Activated naive CD4-positive, alpha-beta T cell treated with anti-CD3 and anti-CD28 coated beads, Interleukin-2, amount 10 ng/mL, durations not matched to agents 7 days and 5 days (primary cell): ENCODE results near the gene AMPD3.

Source experiments
- CTCF ChIA-PET: fragments of 350-600 bp; sonication (Branson Sonifier 250); formaldehyde crosslinking; loops from one replicate; lab custom pipeline; 2021; ENCODE audit warnings: antibody characterized with exemption; lab: Charles Lee
- DNase-seq: peaks from one replicate; pipeline ENCODE4 v3.0.0-alpha.2; 2020
- H3K27ac Mint-ChIP-seq: one replicate; pipeline ENCODE4 v1.8.0; 2021; ENCODE audit warnings: mild to moderate bottlenecking, moderate library complexity, mixed read lengths
- H3K27me3 Mint-ChIP-seq: one replicate; pipeline ENCODE4 v1.8.0; 2021; ENCODE audit warnings: mild to moderate bottlenecking, mixed read lengths
- H3K36me3 Mint-ChIP-seq: one replicate; pipeline ENCODE4 v1.8.0; 2021; ENCODE audit warnings: mixed read lengths
- H3K4me1 Mint-ChIP-seq: one replicate; pipeline ENCODE4 v1.8.0; 2021; ENCODE audit warnings: mixed read lengths
- H3K4me3 Mint-ChIP-seq: one replicate; pipeline ENCODE4 v1.8.0; 2021; ENCODE audit warnings: mild to moderate bottlenecking, moderate library complexity, mixed read lengths
- H3K9me3 Mint-ChIP-seq: one replicate; pipeline ENCODE4 v1.8.0; 2021; ENCODE audit warnings: mixed read lengths

AMPD3 gene

DNA sequence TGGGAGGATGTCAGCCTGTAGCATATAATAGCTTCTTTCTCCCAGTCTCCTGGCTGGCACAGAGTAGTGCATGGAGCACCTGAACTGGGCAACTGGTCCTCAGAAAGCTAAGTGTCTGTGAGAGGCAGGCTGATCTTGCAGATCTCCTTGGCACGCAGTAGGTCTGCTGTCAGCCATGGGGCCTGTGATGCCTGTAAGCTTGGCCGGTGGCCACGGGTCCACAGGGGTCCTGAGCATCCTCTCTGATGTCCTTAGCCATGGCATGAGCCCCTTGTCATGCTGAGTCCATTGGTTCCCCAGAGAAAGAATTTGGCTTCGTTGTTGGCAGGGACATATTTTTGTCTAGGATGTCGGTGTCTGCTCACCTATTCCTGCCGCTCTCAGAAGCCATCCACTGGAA is 25.0 kb downstream of the AMPD3 start:
- H3K36me3 Mint-ChIP-seq: peaks cover 47% of the 10 kb centered on the region
- no peaks in the 10 kb centered on the region for H3K9me3 Mint-ChIP-seq
- H3K27ac Mint-ChIP-seq: peak overlapping the region; percentile 1
- H3K27me3 Mint-ChIP-seq: no peaks in the 10 kb centered on the region
- no peak overlapping the region for H3K4me3 Mint-ChIP-seq
- CTCF ChIA-PET: interaction anchor here (1.8 kb wide), 1 partner anchor 9 kb away, joined by 5 read pairs; no protein-coding TSS in a partner anchor
- H3K4me1 Mint-ChIP-seq: peaks cover 6% of the 10 kb centered on the region
- no peak for DNase-seq

DNA sequence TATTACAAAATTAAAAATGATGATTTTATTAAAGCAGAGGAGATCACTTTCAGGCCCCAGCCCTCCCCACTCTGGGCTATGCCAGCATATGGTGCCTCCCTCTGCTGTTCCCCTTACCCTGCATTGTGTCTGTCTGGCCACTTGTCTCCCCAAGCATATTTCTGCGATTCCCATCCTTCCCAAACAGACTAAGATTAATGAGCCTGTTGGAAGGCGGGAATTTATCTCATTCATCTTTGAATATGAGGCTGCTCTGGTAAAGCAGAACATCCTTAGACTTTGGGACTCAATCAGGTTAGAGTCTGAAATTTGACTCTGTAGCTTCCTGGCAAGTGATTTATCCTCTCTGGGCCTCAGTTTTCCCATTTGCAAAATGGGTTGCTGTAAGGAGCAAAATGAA is 25.7 kb downstream of the AMPD3 start:
- DNase-seq: no peak
- peaks cover 41% of the 10 kb centered on the region for H3K36me3 Mint-ChIP-seq
- no peak overlapping the region for H3K4me3 Mint-ChIP-seq
- no peaks in the 10 kb centered on the region for H3K27me3 Mint-ChIP-seq
- H3K9me3 Mint-ChIP-seq: no peaks in the 10 kb centered on the region
- CTCF ChIA-PET: interaction anchor here (1.8 kb wide), 1 partner anchor 8 kb away, joined by 5 read pairs; no protein-coding TSS in a partner anchor
- H3K27ac Mint-ChIP-seq: no peak overlapping the region
- peaks cover 6% of the 10 kb centered on the region for H3K4me1 Mint-ChIP-seq

DNA sequence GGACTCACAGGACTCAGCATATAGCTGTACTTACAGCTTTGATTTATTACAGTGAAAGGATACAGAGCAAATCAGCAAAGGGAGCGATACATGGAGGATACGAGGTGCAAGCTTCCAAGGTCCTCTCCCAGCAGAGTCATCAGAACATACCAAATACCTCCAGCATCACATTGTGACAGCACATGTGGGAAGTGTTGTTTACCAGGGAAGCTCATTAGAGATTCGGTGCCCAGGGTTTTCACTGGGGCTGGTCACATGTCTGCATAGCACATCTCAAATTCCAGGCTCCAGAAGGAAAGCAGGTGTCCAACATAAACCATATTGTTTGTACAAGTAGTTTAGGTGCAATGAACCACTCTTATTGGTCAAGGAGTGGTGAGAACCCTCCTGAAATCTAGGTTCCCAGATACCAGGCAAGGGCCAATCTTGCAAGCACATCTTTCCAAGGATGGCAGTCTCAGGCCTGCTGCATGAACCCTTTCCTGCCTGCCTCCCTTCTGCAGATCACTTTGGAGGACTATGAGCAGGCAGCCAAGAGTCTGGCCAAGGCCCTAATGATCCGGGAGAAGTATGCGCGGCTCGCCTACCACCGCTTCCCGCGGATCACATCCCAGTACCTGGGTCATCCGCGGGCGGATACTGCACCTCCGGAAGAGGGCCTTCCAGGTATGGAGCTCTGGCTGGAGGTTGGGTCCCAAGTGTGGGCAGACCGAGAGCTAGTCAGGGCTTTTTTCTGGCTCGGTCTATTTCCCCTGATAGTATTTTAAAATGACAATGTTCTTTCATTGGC is 26.7 kb downstream of the AMPD3 start:
- peaks cover 3% of the 10 kb centered on the region for H3K4me1 Mint-ChIP-seq
- no peaks in the 10 kb centered on the region for H3K9me3 Mint-ChIP-seq
- no peak overlapping the region for H3K4me3 Mint-ChIP-seq
- H3K36me3 Mint-ChIP-seq: peaks cover 37% of the 10 kb centered on the region
- no peak for DNase-seq
- H3K27ac Mint-ChIP-seq: peak overlapping the region; percentile 50
- CTCF ChIA-PET: no interaction called here
- H3K27me3 Mint-ChIP-seq: no peaks in the 10 kb centered on the region

DNA sequence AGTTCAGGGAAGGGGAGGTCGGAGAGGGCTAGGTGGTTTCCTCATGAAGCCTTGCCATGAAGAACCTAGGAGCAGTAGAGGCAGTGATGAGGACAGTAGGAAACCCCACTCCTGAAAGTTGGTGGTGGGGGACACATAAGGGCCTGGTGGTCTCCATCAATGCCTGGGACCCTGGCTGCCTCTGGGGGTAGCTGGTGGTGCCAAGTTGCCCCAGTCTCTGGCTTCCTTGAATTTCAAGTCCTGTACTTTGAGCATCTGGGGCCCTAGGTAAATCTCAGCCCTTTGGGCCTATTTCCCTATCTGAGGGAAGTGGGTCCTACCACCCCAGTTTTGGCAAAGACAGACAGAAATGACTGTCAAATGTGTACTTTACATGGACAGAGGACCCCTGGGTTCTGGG is 28.1 kb downstream of the AMPD3 start:
- H3K9me3 Mint-ChIP-seq: no peaks in the 10 kb centered on the region
- H3K36me3 Mint-ChIP-seq: peaks cover 41% of the 10 kb centered on the region
- CTCF ChIA-PET: no interaction called here
- H3K4me1 Mint-ChIP-seq: peaks cover 3% of the 10 kb centered on the region
- no peaks in the 10 kb centered on the region for H3K27me3 Mint-ChIP-seq
- DNase-seq: no peak
- no peak overlapping the region for H3K4me3 Mint-ChIP-seq
- no peak overlapping the region for H3K27ac Mint-ChIP-seq

DNA sequence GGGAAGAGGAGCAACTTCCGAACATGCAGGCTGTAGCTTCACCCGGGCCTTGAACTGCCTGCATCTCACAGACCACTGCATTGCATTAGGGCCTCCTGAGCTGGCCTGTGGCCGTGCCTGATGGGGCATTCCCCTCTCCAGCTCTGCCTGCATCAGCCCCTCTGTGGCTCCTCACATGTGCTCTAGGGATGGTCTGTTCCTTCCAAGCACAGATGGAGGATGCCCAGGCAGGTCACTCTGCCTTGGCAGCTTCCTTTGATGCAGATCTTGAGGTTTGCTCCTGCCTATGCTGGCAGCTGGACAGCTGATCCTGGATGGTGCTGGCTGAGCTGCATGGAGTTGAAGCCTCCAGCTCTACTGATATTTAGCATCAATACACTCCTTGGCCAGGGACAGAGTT is 28.5 kb downstream of the AMPD3 start:
- DNase-seq: no peak
- Mint-ChIP-seq H3K4me1 (peaks cover 8% of the 10 kb centered on the region), H3K36me3 (peaks cover 40% of the 10 kb centered on the region), H3K4me3 (no peak overlapping the region), H3K27ac (no peak overlapping the region), H3K27me3 (no peaks in the 10 kb centered on the region), H3K9me3 (no peaks in the 10 kb centered on the region)
- CTCF ChIA-PET: no interaction called here

DNA sequence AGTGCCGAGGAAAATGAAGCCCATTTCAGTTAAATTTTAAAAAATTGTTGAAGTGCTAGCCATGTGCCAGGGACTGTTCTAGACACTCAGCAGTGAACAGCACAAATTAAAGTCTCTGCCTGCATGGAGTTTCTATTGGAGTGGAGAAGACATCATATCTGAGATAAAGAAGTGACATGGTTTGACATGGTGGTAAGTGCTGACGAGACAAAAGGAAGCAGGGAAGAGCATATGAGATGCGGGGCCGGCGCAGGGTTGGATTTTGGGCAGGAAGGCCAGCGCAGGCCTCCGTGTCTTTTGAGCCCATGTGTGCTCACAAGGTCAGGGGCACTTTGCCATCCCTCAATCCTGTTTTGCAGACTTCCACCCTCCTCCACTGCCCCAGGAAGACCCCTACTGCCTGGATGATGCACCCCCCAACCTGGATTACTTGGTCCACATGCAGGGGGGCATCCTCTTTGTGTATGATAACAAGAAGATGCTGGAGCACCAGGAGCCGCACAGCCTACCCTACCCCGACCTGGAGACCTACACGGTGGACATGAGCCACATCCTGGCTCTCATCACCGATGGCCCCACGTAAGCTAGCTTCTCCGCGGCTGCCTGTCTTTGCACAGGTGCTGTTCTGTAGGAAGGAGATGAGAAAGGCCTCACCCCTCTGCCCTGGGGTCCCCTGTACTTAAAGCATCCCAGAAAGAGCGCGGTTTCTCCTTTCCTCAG is 29.6 kb downstream of the AMPD3 start:
- no peak for DNase-seq
- Mint-ChIP-seq H3K4me1 (peaks cover 11% of the 10 kb centered on the region), H3K27me3 (no peaks in the 10 kb centered on the region), H3K27ac (no peak overlapping the region), H3K9me3 (no peaks in the 10 kb centered on the region), H3K4me3 (no peak overlapping the region), H3K36me3 (peaks cover 41% of the 10 kb centered on the region)
- CTCF ChIA-PET: no interaction called here

DNA sequence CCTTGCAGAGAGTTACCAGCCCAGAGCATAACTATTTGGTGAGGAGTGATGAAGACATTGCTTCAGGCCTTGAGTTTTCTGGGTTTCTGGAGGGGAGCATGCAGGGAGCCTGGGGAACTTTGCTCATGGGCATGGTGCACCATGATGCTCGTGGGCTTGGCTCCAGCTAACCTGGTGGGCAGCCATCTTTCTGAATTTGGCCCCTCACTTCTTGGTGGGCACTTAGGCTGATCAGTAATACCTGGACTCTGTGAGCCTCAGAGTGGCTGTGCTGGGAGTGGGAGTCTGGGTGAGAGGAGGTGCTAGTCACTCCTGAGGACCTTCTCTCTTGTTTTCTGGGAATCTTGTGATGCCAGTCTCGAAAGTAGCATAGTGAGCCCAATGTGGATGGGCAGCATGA is 30.6 kb downstream of the AMPD3 start:
- H3K4me3 Mint-ChIP-seq: no peak overlapping the region
- no peak overlapping the region for H3K27ac Mint-ChIP-seq
- CTCF ChIA-PET: no interaction called here
- H3K9me3 Mint-ChIP-seq: no peaks in the 10 kb centered on the region
- H3K36me3 Mint-ChIP-seq: peaks cover 45% of the 10 kb centered on the region
- H3K27me3 Mint-ChIP-seq: no peaks in the 10 kb centered on the region
- no peak for DNase-seq
- peaks cover 11% of the 10 kb centered on the region for H3K4me1 Mint-ChIP-seq

DNA sequence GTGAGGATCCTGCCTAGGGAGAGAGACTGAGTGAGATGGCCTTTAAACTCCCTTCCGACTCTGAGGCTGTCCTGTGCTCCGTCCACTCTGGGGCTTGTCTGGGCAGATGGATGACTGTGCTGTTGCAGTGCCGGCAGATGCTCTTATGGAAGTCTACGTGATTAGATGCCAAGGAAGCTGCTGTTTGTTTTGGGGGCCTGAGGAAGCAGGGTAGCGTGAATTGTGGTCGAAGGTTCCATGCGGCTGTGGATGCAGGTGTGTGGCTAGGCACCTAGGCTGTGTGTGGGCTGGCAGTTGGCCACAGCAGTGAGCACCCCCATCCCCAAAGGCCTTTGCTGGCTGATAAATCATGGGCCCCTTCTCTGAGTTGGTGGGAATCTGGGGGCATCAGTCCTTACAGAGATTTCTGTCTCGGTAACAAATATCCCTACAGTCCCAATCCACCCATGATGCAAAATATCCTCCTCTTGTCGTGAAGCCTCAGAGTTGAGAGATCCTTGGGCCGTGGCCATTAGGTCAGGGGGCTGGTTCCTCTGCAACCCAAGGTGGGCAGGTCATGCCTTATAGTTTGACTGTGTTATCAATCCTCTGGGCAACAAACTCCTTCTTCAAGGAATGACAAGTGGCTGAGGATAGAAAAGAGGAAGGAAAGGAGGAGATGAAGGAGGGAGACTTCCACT is 31.2 kb downstream of the AMPD3 start:
- Mint-ChIP-seq H3K4me1 (peaks cover 11% of the 10 kb centered on the region), H3K4me3 (no peak overlapping the region), H3K36me3 (peaks cover 39% of the 10 kb centered on the region), H3K27me3 (no peaks in the 10 kb centered on the region), H3K27ac (no peak overlapping the region), H3K9me3 (no peaks in the 10 kb centered on the region)
- CTCF ChIA-PET: no interaction called here
- DNase-seq: no peak

DNA sequence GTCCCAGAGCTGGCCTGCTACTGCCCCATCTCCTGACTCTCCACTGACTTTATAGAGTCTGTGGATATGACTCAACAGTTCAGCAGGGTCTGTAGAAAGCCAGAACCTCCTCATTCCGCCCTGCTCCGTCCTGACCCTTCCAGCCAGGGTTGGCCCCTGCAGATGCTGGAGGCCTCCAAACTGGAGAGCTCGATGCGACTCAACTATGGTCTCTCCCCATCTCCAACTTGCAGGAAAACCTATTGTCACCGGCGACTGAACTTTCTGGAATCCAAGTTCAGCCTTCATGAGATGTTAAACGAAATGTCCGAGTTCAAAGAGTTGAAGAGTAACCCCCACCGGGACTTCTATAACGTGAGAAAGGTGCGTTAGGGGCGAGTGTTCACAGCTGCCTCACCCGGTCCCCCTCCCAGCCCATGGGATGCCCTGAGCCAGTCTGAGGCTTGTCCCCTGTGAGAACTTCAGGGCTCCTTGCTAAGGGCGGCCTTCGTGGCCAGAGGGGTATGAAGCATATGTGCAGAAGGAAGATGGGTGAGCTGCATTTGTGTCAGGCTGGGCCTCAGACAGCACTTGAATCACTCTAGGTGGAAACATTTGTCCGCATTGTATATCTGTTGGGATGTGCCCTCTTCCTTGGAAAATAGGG is 32.1 kb downstream of the AMPD3 start:
- H3K4me3 Mint-ChIP-seq: no peak overlapping the region
- H3K9me3 Mint-ChIP-seq: no peaks in the 10 kb centered on the region
- no peaks in the 10 kb centered on the region for H3K27me3 Mint-ChIP-seq
- no peak for DNase-seq
- peaks cover 11% of the 10 kb centered on the region for H3K4me1 Mint-ChIP-seq
- no peak overlapping the region for H3K27ac Mint-ChIP-seq
- CTCF ChIA-PET: no interaction called here
- peaks cover 44% of the 10 kb centered on the region for H3K36me3 Mint-ChIP-seq

DNA sequence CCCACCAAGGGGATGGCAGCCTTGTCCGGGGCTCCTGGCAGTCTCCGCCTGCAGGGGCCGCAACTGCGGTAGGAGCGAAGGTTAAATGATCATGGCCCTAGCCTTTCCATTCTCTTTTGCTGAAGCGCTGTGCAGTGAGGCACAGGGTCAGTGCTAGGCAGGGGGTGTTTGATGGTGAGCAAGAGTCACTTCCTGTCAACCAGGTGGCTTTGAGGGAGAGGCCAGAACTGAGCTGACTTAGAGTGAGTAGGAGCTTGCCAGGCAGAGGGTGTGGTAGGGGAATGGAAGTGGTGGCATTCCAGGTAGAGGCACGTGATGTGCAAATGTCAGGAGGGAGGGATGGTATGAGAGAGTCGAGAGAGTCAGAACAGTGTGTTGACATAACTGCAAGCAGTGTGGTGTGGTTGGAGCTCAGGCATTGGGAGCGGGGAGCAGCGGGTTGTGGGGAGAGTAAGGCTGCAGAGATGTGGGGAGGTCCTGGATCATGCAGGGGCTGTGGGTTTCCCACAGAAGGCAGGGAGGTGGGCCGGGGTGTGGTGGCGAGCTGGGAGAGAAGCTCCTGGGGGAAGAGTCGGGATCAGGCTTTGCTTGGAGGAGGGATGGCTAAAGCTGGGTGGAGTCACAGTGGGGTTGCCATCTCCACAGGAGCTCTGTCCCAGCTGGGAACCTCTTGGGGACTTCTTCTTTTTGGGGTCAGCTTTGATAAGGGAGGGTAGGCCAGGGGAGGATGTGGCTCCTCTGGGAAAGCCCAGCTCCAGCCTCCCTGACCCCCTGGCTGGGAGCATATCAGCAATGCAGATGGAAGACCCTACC is 33.3 kb downstream of the AMPD3 start:
- no peaks in the 10 kb centered on the region for H3K27me3 Mint-ChIP-seq
- H3K27ac Mint-ChIP-seq: peak overlapping the region; percentile 2
- H3K4me3 Mint-ChIP-seq: no peak overlapping the region
- peaks cover 11% of the 10 kb centered on the region for H3K4me1 Mint-ChIP-seq
- no peaks in the 10 kb centered on the region for H3K9me3 Mint-ChIP-seq
- H3K36me3 Mint-ChIP-seq: peaks cover 49% of the 10 kb centered on the region
- DNase-seq: no peak
- CTCF ChIA-PET: interaction anchor here (1.2 to 1.5 kb wide), 3 partner anchors 8 to 53 kb away, joined by 3 to 5 read pairs (median 5); partner anchors contain the start of gene RNF141

DNA sequence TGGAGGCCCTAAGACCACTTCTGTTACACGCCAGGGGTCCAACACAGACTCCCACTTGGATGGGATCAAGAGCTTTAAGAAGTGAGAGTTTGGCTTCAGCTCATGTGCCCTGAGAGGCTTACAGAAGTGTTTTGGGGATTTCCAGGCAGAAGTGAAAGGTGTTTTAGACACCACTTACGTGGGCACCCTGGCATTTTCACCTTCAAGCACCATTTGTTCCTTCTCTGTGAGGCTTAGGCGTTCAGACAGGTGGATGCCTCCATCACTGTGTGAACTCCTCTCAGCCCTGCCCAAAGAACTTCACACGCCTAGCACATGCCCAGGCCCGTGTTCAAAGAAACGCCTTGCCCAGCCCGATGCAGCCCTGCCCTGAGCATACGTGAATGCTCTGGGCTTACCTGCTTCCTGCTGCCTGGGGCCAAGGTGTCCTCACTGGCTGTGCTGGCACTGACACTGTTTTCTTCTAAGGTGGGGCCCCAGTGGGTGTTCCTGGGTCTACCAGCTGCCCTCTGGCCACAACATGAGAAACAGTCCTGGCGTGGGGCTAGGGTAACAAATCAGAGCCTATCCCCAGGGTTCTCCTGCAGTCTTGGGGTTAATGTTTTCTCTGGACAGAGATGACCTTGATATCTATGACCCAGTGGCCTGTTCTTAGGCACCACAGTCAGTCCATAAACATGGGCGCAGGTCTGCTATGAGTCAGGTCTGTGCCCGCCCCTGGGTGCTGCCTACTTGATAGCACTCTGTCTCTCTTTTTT is 34.0 kb downstream of the AMPD3 start:
- DNase-seq: no peak
- H3K36me3 Mint-ChIP-seq: peaks cover 52% of the 10 kb centered on the region
- CTCF ChIA-PET: interaction anchor here (1.2 to 1.5 kb wide), 3 partner anchors 9 to 52 kb away, joined by 3 to 5 read pairs (median 5); partner anchors contain the start of gene RNF141

DNA sequence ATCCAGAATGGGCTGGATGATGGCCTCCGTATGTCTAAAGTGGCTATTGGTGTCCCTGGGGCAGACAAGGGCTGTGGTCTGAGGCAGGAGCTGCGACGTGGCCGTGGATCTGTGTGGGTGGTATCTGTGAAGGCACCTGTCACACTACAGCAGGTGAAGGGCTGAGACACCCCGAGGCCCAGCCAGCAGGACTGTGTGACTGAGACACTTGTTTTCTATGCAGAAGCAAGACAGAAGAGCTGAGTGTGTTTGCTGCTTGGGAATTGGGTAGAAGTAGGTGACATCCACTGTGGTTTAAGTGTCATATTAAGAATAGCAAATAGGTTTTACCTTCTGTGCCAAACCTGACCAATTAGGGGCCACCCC is 35.0 kb downstream of the AMPD3 start:
- CTCF ChIA-PET: no interaction called here
- Mint-ChIP-seq H3K9me3 (no peaks in the 10 kb centered on the region), H3K27ac (peak overlapping the region; percentile 64), H3K4me3 (no peak overlapping the region), H3K4me1 (peaks cover 11% of the 10 kb centered on the region), H3K36me3 (peaks cover 52% of the 10 kb centered on the region), H3K27me3 (no peaks in the 10 kb centered on the region)
- no peak for DNase-seq

More for the DNA sequence above, 34.0 kb downstream of the AMPD3 start:
- peaks cover 11% of the 10 kb centered on the region for H3K4me1 Mint-ChIP-seq
- no peak overlapping the region for H3K27ac Mint-ChIP-seq
- no peaks in the 10 kb centered on the region for H3K27me3 Mint-ChIP-seq
- H3K4me3 Mint-ChIP-seq: no peak overlapping the region
- H3K9me3 Mint-ChIP-seq: no peaks in the 10 kb centered on the region
